OCI-LY3 (cell line): ENCODE measurements around the gene SHROOM1.
A peak's percentile ranks its signal among the peaks of the same experiment; 100 is the strongest.

Source experiments
- H2AFZ ChIP-seq: fragments of 200-600, 300-600 bp; shearing (Covaris generic); 2 replicates; pipeline ENCODE4 v1.6.0; 2014; ENCODE audit warnings: antibody characterized with exemption, low read depth, low read length
- H3K27ac ChIP-seq: fragments of 200-600, 300-600 bp; sonication (generic); 2 replicates; pipeline ENCODE4 v1.5.1; 2014; ENCODE audit warnings: mild to moderate bottlenecking, low read length, moderate library complexity, mixed read lengths
- H3K27me3 ChIP-seq: fragments of 200-600, 300-600 bp; sonication (generic); 2 replicates; pipeline ENCODE4 v1.6.1; 2014; ENCODE audit warnings: low read depth, low read length, mixed read lengths
- H3K36me3 ChIP-seq: fragments of 200-600, 300-600 bp; sonication (generic); replicated peaks from 2 replicates; pipeline ENCODE3; 2014; ENCODE audit warnings: low read depth, low read length, mixed read lengths
- H3K4me1 ChIP-seq: fragments of 300-600, 200-600 bp; sonication (generic); 2 replicates; pipeline ENCODE4 v1.6.1; 2014; ENCODE audit warnings: low read length, mixed read lengths
- H3K4me2 ChIP-seq: fragments of 200-600, 300-600 bp; sonication (generic); 2 replicates; pipeline ENCODE4 v1.6.1; 2014; ENCODE audit warnings: low read length, mixed read lengths
- H3K4me3 ChIP-seq: fragments of 300-600, 200-600 bp; sonication (generic); 2 replicates; pipeline ENCODE4 v1.5.1; 2014; ENCODE audit warnings: antibody characterized with exemption, mild to moderate bottlenecking, low read length, moderate library complexity
- H3K79me2 ChIP-seq: fragments of 300-600, 200-600 bp; shearing (Covaris generic); 2 replicates; pipeline ENCODE4 v1.6.1; 2014; ENCODE audit warnings: mild to moderate bottlenecking, low read length, mixed read lengths
- H3K9ac ChIP-seq: fragments of 300-600, 200-600 bp; shearing (Covaris generic); 2 replicates; pipeline ENCODE4 v1.6.0; 2014; ENCODE audit warnings: mild to moderate bottlenecking, low read length, moderate library complexity
- H3K9me3 ChIP-seq: fragments of 200-600, 300-600 bp; shearing (Covaris generic); 2 replicates; pipeline ENCODE4 v1.6.1; 2014; ENCODE audit warnings: low read length, mixed read lengths; ENCODE audit not compliant: insufficient read depth
- H4K20me1 ChIP-seq: fragments of 200-600, 300-600 bp; sonication (generic); 2 replicates; pipeline ENCODE4 v1.6.1; 2016; ENCODE audit warnings: low read length, mixed read lengths; ENCODE audit not compliant: insufficient read depth
- CTCF ChIP-seq: fragments of 200-600, 300-600 bp; sonication (generic); IDR thresholded peaks from 2 replicates; pipeline ENCODE4 v1.5.1; 2014; ENCODE audit warnings: antibody characterized with exemption, low read length, low read depth
- EZH2phosphoT487 ChIP-seq: fragments of 200-600 bp; shearing (Covaris generic); IDR thresholded peaks from 2 replicates; pipeline ENCODE4 v1.6.1; 2018; ENCODE audit warnings: antibody characterized with exemption, mixed run types, low read depth

Gene SHROOM1

DNA sequence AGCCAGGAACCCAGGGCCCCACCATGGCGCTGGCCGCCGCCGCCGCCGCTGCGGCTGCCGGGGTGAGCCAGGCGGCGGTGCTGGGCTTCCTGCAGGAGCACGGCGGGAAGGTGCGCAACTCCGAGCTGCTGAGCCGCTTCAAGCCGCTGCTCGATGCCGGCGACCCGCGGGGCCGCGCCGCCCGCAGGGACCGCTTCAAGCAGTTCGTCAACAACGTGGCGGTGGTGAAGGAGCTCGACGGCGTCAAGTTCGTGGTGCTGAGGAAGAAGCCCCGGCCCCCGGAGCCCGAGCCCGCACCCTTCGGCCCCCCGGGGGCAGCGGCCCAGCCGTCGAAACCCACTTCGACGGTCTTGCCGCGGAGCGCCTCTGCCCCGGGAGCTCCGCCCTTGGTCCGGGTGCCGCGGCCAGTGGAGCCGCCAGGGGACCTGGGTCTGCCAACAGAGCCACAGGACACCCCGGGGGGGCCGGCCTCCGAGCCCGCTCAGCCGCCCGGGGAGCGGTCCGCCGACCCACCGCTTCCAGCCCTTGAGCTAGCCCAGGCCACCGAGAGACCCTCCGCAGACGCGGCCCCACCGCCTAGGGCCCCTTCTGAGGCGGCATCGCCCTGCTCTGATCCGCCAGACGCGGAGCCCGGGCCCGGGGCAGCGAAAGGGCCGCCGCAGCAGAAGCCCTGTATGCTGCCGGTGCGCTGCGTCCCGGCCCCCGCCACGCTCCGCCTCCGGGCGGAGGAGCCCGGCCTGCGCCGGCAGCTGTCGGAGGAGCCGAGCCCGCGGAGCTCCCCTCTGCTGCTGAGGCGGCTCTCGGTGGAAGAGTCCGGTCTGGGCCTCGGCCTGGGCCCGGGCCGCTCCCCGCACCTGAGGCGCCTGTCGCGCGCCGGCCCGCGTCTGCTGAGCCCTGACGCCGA is 16.6 kb downstream of the SHROOM1 start:
- 0 out of 2 replicates have a peak, but pooled peaks cover 4% of the 10 kb centered on the region for H3K27me3 ChIP-seq
- no peak overlapping the region for H3K4me3 ChIP-seq
- H3K27ac ChIP-seq, result no peak overlapping the region
- H3K4me1 ChIP-seq, result no peaks in the 10 kb centered on the region
- no peaks in the 10 kb centered on the region for H3K79me2 ChIP-seq
- TF ChIP-seq EZH2phosphoT487 (no peak), CTCF (no peak)
- H4K20me1 ChIP-seq, result no peaks in the 10 kb centered on the region
- no peak overlapping the region for H3K9ac ChIP-seq
- 0 out of 2 replicates have a peak overlapping the region, but pooled peaks have one; percentile 20 for H3K4me2 ChIP-seq
- H3K9me3 ChIP-seq, result no peaks in the 10 kb centered on the region
- H2AFZ ChIP-seq, result no peak overlapping the region
- H3K36me3 ChIP-seq, result no peaks in the 10 kb centered on the region

DNA sequence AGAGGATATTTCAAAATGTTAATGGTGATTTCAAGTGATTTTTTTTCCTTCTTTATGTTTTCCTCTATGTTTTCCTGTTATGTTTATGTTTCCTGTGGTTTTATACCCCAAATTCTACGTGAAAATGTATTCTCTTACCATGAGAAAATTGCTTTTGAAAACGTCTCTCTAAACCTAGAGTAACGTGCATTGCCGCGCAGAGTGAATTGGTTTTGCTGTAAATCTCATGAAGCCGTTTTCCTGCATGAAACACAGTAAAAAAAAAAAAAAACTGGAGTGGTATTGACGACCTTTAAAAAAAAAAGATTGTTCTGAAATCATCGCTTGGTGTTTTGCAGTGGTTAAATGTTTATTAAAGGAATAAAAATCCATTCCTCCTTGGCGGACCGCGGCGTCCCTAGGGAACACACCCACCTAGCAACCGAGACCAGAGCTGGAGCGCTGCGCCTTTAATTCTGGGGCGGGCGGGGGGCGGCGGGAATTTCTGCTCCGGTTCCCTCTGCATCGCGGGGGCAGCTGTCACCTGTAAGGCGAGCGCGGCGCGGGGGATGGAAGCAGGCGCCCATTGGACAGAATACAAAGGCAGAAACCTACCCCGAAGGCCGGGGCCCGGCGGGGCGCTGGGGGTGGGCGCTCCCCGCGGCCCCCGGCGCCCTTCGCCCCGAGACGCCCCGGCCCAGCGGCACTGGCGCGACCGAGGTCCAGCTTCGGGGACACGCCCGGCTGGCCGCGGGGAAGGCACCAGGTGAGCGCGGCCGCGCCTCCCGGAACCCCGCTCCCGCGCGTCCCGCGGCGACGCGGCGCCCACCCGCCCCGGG is 17.5 kb downstream of the SHROOM1 start, which contains the start of gene SOWAHA:
Gene SOWAHA (plus strand): TSS at position 522 of the 818 bp plus-strand sequence. CDS start 320 bp downstream, outside the sequence.
- Histone ChIP-seq H2AFZ (no peak within 1 kb of the TSS), H3K27ac (no peak within 1 kb of the TSS), H3K4me3 (peak within 1 kb of the TSS; percentile 26; the same call in 1 of the 2 replicates), H3K27me3 (0 out of 2 replicates have a peak, but pooled peaks cover 4% of the 10 kb centered on the region), H3K79me2 (no peaks in the 10 kb centered on the region), H3K4me2 (peak within 1 kb of the TSS; percentile 20), H3K36me3 (no peaks in the 10 kb centered on the region), H4K20me1 (no peaks in the 10 kb centered on the region), H3K4me1 (no peaks in the 10 kb centered on the region), H3K9ac (no peak within 1 kb of the TSS), H3K9me3 (no peaks in the 10 kb centered on the region)
- TF ChIP-seq CTCF, result no peak
- no peak for TF ChIP-seq EZH2phosphoT487

DNA sequence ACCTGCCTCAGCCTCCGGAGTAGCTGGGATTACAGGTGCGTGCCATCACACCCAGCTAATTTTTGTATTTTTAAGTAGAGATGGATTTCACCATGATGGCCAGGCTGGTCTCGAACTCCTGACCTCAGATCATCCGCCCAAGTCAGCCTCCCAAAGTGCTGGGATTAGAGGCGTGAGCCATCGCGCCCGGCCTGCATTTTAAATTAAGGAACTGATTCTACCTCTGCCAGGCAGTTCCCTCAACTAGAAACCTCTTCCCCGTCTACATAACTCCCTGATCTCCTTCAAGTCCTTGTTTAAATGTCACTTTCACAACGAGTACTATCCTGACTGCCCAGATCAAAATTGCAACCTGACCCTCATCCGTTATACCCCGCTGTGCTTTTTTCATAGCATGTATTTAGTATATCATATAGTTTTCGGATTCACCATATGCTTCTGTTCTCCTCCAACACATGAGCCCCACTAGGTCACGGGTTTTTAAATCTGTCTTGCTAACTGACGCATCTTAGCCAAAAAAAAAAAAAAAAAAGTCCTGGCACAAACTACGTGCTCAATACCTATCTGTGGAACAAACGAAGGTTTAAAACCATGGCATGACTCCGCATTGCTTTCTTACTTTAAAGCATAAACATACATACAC is 18.2 kb downstream of the SHROOM1 start:
- Histone ChIP-seq H3K4me1 (no peaks in the 10 kb centered on the region), H3K9ac (no peak overlapping the region), H3K36me3 (no peaks in the 10 kb centered on the region), H3K27me3 (0 out of 2 replicates have a peak, but pooled peaks cover 4% of the 10 kb centered on the region), H2AFZ (no peak overlapping the region), H3K4me3 (no peak overlapping the region), H4K20me1 (no peaks in the 10 kb centered on the region), H3K27ac (no peak overlapping the region), H3K79me2 (no peaks in the 10 kb centered on the region), H3K4me2 (no peak overlapping the region), H3K9me3 (no peaks in the 10 kb centered on the region)
- TF ChIP-seq CTCF (no peak), EZH2phosphoT487 (no peak)
